Umbilical cord (tissue), 2 donors: Measurements from ENCODE around the gene DPH5. TPM values are rescaled to one million over a fixed set of nuclear protein-coding genes. Genes with fewer than 3 reads are reported as not detected.
"Not testable (repeated sequence)": the region's sequence is repeated elsewhere in the genome, so short reads cannot be mapped to it uniquely, and the experiment has no call there.

Experiments used
- DNase-seq: peaks from one replicate; pipeline ENCODE4 v3.0.0-alpha.2; 2015; ENCODE audit warnings: low spot score
- total RNA-seq: library from RNA; depleted of rRNA; stranded (reverse); fragments of >200 nt; gene quantifications from one replicate; pipeline ENCODE4 v1.2.3, GENCODE V29; 2014; ENCODE audit warnings: low replicate concordance; ENCODE audit not compliant: insufficient read depth

DPH5 gene
- total RNA-seq, 1 donor from 2014 or later, result 19.5 TPM

DNA sequence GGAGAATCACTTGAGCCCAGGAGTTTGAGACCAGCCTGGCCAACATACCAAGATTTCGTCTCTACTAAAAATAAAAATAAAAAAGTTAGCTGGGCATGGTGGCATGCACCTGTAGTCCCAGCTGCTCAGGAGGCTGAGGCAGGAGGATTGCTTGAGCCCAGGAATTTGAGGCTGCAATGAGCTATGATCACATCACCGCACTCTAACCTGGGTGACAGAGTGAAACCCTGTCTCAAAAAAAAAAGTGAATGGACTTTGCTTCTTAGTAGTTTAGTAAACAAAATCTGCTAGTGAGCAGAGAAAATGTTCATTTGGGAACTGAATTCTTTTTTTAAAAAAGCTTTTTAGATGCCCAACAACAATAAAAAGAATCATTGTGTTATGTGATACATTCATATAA lies 6.5 kb upstream of the DPH5 start:
- DNase-seq, result not testable (repeated sequence)

DNA sequence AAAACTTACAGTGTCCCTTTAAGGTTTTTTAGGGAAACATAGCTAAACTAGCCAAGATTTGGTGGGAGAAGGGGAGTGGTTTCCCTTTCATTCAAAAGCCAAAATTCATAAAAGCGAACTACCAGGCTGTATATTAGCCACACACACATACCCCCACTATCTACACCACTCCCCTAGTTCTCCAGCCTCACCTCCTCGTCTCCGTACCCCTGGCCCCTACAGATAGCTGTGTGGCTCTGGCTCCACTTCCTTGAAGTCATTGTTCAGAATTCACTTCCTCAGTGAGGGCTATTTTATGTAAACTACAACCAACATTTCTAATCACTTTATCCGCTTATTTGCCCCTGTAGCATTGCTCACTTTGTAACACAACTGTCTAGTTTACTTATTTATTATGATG lies 5.3 kb upstream of the DPH5 start:
- no peak for DNase-seq

DNA sequence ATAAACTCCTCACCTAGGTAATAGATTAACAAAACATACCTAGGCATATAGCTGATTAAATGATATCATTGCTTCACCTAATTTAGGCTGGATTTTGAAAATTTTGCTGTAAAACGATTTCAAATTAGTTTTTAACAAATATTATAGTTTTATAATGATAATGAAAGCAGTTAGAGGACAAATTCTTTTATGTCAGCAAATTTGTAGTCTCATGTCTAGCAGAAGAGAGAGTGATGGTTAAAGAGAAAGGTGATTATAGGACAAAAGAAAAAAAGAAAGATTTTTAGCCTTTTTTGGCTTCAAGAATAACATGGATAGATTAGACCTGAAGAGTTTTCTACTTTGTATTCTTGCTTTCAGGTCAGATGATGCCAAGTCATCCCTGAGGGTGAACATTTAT lies 3.6 kb upstream of the DPH5 start:
- DNase-seq, result no peak

DNA sequence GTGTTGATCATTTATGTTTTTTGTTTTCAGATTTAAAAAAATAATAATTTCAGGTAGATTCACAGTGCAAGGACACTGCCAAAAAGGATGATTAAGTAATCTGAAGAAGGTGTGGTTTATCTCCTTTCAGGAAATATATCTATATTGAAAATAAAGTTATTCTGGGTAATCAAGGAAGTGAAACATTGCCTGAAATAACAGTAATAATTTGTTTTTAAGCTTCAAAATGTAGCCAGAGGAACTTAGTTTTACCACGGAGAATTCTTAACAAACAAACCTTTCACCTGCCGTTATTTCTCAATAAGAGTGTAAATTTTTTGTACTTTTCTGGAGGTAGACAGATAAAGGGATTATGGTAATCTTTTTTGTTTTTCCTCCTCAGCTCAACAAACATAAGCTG lies 2.9 kb upstream of the DPH5 start:
- DNase-seq, result no peak

DNA sequence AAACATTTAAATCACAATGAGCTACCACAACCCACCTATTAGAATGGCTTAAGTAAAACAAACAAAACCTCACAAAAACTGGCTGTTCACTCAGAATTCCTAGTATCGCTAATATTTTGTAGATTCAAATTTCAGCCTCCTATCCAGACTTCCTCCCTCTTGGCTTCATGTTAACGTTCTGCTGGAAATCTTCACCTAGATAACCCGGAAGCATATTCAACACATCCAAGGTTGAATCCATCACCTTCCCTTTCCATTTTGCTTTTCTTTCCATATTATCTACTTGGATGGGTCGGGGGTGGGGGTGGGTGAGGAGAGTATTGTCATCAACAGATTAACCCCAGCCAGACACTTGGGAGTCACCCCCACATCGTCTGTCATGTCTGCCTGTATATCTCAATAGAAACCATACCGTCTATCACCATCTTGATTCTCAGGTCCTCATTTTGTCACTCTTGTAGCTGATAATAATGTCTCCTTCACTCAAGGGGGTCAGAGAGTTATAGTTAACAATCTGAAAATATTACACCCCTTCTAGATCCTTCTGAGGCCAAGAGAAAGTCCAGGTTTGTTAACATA lies 1.7 kb upstream of the DPH5 start:
- no peak for DNase-seq

DNA sequence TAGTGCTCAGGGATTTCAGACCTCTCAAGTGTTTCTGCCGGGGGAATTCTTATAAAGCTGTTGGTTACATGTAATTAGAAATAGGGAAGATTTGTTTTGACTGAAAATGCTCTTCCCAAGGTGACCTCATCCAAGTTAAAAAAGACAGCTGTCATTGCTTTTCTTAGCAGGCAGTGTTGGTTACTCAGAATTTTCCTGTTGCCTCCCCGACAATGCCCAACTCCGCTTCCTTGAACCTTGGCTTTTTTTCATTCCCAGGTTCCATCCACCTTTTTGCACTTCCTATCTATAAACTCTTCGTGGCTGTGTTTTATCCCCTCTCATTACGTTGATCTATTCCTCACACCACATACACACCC lies 825 bp upstream of the DPH5 start:
- no peak for DNase-seq

DNA sequence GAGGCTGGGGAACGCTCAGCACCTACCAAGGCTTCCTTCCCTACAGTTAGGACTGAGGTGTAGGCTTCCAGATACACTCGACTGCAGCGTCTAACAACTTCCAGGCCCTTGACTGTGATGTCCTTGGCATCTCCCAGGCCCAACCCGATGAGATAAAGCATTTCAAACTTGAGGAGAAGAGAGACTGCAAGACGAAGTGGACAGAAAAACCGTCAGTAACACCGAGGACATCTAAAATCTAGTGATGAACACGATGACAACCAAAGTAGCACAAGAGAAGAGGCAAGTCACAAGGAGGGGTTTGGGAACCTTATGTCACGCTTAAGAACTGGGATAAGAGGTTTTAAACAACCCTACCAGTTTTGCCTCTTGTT lies 314 bp downstream of the DPH5 start:
- no peak for DNase-seq

DNA sequence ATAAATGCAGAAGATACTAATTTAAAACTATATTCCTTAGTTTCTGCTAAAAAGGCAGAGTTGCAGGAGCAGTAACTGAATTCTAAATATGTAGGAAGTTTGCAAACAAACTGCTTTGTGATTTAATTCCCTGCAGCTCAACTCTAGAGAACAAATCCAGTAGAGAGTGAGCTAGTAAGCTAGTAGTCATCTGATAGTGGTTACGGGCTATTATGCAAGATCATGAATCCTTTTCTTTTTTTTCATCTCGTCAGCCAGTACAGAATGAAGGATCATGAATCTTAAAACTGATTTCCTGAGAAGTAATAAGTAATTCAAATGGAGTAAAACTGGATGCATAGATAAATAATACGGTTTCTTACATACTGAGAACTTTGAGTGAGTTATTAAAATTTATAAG lies 3.3 kb downstream of the DPH5 start:
- DNase-seq, result peak; percentile 24

DNA sequence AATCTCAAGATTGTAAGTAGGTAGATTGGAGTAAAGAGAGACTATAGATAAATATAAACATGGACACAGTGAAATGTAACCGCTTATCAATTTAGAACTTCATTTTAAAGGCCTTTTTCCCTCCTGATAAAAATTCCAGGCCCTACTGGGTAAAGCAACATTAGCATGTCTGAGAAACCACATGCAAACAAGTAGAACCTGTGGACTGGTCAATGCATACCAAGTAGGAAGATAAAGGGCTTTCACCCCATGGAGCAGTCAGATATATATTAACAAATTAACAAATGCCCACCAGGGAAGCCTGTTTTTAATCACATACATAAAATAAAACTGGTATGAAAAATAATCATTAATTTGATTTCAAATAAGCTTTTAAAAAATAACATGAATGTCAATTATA lies 8.1 kb downstream of the DPH5 start:
- no peak for DNase-seq

DNA sequence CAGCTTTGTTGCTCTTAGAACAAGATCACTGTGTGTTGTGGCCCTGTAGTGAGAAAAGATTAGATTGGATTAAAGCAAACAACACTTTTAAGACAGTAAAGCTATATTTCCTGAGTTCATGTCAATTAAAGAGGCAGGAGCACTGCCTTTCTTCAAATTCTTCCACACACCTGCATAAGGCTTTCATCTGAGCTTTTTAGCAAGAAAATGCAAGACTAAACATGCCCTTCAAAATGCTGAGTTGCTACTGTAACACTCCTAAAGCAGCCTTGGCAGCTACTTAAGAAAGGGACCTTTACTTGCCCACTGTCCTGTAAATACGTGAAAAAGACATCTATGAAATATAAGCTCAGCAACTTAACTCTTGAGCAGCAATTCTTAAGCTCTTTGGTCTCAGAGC lies 11.8 kb downstream of the DPH5 start:
- DNase-seq, result peak; percentile 45

DNA sequence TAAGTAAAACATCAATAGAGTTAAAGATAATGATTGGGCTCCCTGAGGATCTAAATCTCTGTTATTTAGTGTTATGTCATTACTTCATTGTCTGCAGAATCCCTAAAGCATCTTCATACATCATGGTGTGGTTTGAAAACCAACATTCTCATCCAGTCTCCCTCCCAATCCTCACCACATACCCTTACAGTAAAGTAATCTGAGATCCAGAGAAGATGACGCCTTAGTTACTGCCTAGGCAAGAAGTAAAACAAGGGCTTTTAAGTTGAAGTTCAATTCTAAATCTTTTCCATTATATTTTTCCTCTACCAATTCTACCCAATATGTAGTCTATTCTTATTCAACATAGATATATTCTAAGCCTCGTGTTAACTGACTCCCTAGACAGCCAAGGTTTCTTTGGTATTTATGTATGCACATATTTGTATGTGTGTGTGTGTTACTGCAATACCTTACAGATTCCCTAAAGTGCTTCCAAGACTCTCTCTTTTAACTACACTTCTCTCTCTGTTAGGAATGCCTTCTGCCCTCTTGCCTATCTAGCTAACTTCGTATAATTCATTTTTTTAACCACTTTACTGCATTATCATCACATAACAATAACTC lies 17.3 kb downstream of the DPH5 start:
- DNase-seq, result no peak

DNA sequence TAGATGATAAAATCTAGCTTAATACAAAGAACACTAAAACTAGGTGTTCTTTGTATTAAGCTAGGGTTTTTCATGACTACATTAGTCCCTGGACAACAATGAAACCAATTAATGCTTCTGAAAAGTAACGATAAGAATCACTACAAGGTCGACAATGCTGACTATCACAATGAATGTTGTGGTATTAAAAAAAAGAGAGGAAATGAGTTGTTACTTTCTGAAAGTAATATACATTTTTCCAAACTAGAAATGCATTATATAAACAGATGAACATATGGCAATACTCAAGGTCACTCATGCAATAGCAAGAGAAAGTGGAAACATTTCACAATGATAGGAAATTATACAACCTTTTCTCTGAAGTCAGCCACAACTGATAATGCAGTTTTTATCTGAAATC lies 19.0 kb downstream of the DPH5 start:
- no peak for DNase-seq

DNA sequence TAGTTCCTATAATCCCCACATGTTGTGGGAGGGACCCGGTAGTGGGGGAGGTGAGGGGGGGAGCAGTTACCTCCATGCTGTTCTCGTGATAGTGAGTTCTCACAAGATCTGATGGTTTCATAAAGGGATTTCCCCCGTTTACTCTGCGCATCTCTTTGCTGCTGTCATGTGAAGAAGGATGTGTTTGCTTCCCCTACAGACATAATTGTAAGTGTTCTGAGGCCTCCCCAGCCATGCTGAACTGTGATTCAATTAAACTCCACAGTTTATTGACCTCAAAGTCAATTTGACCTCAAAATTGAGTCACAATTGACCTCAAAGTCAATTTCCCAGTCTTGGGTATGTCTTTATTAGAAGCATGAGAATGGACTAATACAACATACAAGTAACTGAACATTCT lies 19.7 kb downstream of the DPH5 start:
- DNase-seq, result no peak

DNA sequence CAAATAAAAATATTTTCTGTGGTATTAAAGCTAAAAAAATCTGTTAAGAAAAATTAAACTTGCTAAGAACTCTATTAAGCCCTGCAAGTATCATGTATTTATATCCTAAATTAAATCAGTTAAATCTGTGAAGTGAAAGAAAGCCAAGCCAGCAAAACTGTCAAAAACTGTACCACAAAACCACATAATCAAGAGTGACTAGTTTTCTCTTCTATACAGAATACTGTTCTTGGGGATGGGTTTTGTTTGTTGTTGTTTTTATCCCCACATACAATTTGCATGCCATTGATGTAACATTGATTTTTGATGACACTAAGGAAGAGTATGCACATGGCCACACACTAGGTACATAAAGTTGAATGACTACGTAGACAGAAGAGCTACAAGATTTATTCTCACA lies 20.4 kb downstream of the DPH5 start:
- no peak for DNase-seq

DNA sequence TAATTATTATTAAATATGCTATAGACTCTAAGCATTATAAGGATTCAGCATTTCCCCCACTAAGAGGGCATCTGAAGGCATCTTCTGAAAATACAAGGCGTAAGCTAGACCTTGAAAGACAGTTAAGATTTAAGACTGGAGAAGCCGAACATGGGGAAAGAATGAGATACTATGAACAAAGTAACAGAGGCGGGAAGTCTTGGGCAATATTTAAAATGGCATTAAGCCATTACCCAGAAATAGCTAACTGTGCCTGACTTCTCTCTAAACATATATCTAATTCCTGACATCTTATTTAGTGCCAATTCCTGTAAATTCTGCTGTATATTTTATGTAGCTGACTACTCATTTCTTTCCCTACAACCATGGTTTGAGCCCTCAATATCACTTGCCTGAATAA lies 20.9 kb downstream of the DPH5 start:
- DNase-seq, result peak; percentile 33

DNA sequence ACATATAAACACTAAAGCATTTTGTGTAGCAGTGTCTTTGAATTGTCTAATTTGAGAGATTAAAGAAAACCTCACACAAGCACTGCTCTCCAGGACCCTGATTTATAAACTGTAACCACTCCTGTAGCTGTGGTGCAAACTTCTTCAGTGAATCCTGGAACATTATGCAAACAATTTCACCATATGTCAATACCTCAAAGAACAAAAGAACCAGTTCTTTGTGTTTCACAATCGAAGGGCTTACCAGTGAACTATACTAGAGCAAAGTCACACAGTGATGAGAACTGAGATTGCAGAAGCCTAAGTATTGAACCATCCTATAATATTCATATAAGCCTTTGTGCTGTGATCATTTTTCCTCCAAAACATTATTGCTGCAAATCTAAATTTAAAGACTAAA lies 21.5 kb downstream of the DPH5 start:
- DNase-seq, result no peak

DNA sequence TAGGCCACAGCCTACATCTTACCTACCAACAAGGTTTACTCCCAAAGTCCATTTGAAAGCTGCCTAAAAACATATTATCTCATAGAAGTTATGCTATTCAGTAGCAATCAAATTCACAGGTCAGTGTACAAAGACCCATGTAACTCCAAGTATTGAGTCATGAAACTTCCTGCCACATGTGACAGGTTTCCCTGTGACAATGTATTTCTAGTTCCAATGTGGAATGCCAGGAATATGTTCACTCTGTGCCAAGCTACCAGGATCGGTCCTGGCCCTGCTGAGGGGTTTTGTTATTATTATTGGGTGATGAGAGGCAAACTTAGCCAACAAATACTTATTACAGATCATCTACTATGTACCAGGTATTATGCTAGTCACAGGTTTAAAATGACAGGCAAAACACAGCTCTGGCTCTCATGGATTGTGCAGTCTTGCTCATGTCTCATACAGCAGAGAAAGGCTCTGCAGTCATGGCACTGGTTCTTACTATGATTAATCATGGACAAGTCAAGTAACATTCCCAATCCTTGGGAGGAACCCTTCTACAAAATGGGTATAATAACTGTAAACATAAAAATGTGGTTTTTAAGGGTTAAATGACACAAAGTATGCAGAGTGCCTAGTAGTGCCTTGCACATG lies 22.5 kb downstream of the DPH5 start:
- DNase-seq, result no peak

DNA sequence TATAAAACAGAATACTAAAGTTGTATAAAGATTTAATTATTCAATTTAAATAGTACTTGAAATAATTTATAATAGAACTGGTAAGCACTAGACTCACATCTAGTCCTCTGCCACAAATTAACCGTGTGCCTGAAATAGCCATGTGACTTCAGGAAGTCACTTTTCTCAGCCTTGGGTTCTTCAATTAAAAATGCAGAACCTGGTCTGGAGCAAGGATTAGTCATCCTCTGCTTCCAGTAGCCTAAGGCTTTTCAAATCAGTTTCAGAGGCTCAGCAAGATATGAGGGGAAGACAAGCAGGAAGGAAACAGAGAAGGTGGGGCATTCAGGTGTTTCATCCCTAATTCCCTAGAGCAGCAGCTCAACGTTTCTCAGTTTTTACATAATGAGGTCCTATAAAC lies 23.0 kb downstream of the DPH5 start:
- no peak for DNase-seq

DNA sequence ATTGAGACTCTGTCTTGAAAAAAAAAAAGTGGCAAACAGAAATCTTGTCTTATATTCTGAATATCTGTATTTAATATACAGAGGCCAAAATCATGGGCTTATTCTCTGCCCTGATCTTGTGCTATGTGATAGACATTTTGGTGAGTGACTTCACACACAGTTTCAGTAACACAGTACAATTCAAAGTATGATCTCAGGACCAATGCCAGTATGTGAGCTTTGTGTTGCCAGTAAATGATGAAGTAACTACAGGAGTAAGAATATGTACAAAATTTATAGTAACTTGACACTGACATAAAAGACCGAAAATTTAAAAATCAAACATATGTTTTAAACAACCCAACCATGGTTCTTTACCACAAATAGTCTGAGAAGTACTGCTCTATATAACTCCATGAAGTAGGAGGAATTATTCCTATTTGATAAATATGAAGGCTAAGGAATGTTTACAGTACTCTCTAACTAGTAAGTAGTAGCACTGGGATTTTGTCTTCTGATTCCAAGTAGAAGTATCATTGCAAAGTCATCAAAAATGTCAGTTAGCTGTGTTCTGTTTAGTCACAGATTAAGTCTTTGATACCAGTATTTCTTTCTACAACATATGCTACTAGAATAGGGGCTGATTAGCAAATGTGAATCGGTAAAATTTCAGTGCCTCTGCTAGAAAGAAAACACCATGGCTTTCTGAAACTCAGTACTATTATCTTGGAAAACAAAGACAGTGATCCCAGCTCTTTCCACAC lies 25.3 kb downstream of the DPH5 start:
- DNase-seq, result no peak

DNA sequence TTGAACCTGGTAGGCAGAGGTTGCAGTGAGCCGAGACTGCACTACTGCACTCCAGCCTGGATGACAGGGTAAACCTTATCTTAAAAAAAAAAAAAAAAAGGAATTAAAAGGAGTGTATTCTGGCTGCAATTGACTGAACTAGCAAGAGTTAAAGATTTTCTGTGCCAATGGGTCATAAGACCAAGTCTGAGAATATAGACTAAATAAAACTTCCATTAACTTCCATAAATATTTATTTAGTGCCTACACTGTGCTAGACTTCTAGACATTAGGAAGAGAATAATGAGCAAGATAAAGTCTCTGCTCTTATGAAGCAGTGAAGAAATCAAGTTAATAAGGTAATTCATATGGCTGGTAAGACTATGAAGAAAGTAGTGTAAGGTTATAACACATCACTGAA lies 27.2 kb downstream of the DPH5 start:
- DNase-seq, result no peak

DNA sequence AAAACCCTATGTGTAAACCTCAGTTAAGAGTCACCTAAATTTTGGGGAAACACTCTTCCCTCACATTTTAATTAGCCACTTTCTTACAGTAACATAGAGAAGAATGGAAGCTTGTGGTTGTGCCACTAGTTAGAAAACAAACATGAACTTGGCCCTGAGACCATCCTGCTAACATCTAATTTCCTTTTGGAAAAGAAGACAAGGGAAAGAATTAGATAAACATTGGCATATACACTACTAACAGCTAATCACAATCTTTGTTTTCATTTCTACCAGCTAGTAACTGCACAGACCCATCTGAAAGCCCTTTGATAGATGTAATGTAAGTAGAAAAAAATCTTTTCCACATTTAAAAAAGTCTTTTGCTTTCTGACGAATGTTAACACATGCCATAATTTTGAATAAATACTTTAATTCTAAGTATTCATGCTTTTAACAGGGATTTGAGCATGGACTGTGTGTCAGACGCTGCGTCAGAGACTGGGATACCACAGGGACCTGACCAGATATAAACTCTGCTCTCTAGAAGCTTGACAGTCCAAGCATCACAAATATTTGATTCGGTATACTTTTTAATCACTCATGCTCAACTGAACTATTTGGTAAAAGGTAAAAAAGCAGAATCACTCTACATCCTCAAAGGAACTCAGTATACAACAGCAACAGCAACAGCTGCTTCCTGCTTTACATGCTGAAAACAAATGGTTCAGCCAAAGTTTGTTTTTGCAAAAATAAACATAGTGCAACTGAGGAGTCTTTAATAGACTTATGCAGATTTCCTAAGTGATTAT lies 30.2 kb downstream of the DPH5 start:
- DNase-seq, result no peak
